Measurements from ENCODE around the gene HIBADH.

Gene HIBADH

DNA sequence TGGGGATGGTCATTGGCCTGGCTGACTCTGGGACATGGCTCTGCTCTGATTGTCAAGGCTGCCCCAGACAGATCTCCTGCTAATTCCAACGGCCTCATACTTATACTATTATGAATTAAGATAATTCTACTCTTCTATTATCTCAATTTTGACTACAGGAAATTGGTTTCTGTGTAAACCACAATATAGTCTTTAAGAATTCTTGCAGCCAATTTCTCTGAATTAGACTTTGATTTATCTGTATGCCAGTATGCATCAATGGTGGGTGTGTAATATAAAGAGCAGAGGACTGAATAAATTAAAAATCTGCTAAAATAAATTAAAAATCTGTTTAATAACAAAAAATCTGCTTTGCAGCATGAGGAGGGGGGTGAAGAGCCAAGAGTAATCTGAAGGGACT lies 27.0 kb downstream of the HIBADH start:
- DNase-seq (ENCODE audit: low spot score) = no peak

DNA sequence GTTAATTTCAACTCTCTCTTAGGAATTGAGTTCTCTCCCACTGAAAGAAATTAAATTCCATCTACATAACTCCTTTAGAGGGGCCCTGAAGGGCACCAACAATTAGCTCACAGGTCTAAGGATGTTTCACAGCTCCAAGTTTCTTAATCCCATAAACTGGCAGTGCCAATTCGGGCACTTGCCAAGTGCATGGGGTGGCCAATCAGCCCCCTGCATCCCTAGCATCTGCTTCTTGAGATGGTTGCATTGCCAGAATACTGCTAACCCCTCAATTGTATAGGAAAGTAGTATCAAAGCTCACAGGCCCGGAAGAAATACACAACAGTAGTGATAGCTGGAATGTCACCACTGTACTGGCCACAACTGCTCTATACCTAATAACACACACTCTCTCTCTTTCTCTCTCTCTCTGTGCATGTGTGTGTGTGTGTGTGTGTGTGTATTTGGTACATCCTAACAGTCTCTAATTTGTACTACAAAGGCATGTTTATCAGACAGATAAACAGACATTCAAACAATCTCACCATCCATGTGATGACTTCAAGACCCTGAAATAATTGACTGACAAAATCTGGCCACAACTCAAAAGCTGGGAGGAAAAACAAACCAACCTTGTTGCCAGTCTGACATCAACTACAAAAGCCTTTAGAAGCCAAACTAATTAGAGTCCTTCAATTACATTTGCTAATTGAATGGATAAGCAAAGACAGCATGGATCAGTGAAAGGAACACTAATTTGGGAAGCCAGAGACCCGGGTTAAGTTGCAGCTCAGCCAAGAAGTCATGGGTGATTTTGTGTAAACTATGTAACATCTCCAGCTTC lies 27.8 kb downstream of the HIBADH start:
- DNase-seq (ENCODE audit: low spot score) = no peak

DNA sequence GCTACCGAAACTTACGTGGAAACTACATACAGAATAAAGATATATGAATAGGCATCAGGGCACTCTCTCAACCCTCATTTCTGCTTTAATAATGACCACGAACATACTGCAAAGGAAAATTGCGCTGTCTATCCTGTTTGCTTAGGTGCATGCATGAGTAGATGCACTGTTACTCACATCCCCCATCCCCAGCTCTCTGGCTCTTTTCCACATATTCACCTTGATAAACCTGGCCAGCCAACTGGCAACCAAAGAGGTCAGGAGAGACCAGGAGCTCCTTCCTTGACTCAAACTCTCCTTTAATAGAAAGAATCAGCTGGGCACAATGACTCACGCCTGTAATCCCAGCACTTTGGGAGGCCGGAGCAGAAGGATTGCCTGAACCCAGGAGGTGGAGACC lies 29.6 kb downstream of the HIBADH start:
- DNase-seq (ENCODE audit: low spot score) = no peak

DNA sequence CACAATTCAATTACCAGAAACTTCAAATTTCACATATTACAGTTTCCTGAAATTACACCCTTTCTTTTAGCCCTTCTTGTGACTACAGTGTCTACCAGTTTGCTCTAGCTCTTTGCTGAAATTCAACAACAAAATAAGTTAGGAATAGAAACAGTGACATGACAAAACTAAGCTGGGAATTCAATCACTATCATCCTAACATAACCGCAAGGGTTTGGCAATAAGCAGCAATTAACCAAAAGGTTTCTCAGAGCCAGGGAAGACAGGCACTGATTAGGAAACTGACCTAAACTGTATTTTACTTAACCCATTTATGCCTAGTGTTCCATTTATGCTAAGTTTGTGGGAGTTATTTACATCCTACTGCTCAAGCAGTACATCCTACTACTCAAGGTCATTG lies 31.3 kb downstream of the HIBADH start:
- no peak for DNase-seq (ENCODE audit: low spot score)

DNA sequence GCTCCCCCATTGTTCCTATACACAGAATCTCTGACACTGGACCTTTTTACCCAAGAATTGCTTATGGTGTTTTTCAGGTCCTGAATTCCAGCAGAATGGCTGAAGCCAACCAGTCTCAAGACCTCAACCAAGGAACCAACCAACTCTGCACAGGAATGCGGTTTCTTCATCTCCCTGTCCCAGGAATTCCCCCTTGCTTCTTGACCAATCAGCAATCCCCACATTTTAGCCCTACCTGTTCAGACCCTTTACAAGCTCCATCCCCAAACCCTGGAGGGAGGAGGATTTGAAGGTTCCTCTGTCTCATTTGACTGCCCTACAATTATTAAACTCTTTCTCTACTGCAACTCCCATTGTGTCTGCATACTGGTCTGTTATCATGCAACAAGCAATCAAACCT lies 35.5 kb downstream of the HIBADH start:
- DNase-seq (ENCODE audit: low spot score) = no peak

DNA sequence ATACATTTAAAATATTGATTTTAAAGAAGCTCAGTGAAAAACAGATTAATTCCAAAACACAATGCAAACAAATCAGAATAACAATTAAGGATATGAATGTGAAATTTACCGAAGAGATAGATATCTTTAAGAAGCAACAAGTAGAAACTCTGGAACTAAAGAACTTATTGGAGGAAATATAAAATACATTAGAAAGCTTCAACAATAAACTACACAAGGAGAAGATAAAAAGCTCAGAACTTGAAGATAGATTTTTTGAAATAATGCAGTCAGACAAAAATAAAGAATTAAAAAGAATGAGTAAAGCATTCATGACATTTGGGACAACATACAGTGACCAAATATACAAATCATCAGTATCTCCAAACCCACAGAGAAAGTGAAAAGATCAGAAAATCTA lies 43.2 kb downstream of the HIBADH start:
- DNase-seq (ENCODE audit: low spot score) = no peak

DNA sequence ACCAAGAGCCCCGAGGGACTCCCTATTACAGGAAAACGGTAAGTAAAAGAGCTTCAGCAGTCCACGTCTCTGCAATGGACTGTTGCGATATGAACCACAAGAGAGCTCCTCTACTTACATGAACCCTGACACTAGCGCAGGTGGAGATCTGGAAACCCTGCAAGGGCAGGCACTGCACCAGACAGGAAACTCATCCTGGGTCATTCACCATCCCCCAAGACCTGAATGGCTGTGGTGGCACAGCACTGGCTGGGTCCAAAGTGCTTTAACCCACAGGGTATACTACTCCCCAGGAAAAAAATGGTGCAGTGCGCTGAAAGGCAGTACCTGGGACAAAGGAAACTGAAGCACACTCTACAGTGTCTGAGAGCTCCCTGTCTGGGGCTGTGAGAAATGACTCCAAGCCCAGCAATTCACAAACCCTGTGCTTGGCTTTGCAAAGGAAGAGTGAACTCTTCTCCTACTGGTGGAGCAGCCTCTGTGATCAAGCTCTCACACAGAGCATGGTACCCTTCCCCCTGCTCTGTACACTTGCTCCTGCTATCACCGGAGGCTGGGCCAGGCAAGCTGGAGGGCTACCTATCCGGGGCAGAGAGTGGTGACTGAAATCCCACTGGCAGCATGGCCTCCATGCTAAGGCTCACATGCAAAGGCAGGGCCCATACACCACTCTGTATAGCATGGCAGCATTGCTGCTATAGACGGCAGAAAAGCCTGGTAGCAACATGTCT lies 44.9 kb downstream of the HIBADH start:
- DNase-seq (ENCODE audit: low spot score) = no peak

DNA sequence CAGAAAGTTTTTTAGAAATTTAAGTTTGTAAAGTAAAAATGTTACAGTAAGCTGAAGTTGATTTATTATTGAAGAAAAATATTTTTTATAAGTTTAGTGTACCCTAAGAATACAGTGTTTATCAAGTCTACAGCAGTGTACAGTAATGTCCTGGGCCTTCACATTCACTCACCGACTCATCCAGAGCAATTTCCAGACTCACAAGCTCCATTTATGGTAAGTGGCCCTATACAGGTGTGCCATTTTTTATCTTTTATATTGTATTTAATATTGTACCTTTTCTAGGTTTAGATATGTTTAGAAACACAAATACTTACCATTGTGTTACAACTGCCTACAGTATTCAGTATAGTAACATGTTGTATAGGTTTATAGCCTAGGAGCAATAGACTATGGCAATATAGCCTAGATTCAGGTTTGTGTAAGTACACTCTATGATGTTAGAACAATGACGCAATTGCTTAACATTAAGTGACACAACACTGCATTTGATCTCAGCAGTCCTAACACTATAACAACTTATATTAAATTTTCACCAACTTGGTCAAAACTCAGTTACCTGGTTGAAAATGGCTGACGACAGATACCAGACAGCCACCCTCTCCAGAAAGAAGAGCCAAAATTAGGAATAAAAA lies 45.7 kb downstream of the HIBADH start:
- DNase-seq (ENCODE audit: low spot score) = no peak

DNA sequence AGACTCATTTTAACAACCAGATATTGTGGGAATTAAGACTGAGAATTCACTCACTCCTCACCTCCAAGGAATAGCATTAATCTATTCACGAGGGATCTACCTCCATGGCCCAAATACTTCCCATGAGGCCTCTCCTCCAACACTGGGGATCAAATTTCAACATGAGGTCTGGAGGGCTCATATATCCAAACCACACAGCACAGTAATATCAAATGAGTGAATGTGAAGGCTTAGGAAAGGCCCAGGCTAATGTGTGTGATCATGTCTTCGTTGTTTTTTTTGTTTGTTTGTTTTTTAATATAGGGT lies 46.5 kb downstream of the HIBADH start:
- DNase-seq (ENCODE audit: low spot score) = no peak

DNA sequence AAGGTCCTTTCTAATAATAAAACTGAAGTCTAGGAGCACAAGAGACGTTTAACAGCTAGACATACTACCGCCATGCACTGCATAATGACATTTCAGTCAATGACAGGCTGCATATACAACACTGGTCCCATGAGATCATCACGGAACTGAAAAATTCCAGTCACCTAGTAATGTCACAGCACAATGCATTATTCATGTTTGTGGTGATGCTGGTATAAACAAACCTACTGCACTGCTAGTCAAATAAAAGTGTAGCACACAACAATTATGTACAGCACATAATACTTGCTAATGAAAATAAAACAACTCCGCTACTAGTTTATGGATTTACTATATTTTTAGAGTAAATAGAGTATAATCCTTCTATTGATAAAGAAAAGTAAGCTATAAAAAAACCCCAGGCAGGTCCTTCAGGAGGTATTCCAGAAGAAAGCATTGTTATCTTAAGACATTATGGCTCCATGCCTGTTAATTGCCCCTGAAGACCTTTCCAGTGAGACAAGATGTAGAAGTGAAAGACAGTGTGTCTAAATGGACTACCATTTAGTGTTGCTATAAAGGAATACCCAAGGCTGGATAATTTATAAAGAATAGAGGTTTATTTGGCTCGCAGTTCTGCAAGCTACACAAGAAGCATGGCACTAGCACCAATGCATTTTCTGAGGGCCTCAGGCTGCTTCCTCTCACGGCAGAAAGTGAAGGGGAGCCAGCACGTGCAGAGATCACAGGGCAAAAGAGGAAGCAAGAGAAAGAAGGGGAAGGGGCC lies 47.1 kb downstream of the HIBADH start:
- no peak for DNase-seq (ENCODE audit: low spot score)

DNA sequence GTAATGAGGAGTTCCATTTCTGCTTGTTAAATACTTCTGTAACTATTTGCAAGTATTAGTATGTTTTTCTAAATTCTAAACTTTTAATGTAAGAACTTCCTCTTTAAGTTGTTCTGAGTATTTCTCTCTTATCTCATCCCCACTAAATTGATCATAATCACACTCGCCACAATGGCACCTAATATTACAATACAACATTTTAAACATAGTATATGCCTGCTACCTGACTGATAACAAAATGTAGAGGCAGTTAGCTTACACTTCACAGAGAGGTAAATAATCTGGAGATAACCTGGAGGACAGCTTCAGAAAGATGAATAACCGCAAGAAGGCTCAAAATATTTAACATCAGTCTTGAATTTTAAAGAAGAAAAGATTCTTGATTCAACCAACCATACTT lies 48.6 kb downstream of the HIBADH start:
- DNase-seq (ENCODE audit: low spot score) = no peak

DNA sequence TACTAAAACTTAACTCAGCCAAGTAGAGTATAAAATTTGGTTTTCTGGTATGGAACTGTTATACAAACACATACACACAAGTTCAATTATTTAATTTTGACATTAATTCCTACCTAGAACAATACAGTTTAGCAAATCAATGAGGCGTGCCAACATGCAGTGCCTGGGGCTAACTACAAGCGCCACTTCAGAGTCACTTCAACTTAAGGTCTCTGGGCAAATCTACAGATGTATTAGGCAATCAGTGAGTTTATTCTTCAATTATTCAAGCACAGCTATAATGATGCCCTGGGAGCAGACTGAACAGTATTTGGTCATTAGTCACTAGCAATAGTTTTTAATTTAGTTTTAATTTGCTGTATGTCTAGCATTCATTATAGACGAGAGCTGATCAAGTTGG lies 51.6 kb downstream of the HIBADH start:
- no peak for DNase-seq (ENCODE audit: low spot score)

DNA sequence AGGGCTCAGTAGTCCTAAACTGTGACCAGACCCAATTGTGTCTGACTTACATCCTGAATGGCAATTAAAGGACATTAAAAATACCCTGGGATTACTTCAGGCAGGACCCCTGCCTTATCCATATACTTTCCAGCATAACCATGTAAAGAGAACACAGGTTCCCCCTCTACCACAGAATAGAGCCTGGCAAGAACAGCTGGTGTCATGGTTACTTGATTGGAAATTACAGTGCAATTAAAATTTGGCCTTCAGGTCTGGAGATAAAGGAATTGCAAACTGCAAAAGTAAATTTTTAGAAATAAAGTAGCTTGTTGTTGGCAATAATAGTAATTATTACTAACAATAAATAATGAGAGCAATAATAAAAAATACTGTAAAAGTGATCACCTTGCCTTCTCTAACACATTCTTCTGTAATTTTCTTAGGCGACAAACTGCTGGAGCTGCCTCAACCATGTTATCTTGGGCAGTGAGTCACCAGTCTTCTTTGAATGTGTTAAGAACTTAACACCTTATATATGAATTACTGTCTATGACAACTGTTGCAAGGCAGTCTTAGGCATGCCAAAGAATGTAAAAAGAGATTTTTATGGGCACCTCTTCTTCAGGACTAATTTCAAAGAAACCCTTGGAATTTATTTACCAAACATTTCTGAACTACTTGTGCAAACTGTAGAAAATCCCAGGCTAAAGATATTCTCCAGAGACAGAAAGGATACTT lies 53.7 kb downstream of the HIBADH start:
- no peak for DNase-seq (ENCODE audit: low spot score)

DNA sequence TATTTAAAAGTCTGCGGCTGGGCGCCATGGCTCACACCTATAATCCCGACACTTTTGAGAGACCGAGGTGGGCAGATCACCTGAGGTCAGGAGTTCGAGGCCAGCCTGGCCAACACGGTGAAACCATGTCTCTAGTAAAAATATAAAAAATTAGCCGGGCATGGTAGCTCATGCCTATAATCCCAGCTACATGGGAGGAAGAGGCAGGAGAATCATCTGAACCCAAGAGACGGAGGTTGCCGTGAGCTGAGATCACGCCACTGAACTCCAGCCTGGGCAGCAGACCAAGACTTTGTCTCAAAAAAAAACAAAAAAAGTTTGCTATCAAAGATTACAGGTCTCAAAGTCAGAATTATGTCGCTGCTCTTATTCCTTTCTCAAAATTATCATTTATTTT lies 55.5 kb downstream of the HIBADH start:
- no peak for DNase-seq (ENCODE audit: low spot score)

DNA sequence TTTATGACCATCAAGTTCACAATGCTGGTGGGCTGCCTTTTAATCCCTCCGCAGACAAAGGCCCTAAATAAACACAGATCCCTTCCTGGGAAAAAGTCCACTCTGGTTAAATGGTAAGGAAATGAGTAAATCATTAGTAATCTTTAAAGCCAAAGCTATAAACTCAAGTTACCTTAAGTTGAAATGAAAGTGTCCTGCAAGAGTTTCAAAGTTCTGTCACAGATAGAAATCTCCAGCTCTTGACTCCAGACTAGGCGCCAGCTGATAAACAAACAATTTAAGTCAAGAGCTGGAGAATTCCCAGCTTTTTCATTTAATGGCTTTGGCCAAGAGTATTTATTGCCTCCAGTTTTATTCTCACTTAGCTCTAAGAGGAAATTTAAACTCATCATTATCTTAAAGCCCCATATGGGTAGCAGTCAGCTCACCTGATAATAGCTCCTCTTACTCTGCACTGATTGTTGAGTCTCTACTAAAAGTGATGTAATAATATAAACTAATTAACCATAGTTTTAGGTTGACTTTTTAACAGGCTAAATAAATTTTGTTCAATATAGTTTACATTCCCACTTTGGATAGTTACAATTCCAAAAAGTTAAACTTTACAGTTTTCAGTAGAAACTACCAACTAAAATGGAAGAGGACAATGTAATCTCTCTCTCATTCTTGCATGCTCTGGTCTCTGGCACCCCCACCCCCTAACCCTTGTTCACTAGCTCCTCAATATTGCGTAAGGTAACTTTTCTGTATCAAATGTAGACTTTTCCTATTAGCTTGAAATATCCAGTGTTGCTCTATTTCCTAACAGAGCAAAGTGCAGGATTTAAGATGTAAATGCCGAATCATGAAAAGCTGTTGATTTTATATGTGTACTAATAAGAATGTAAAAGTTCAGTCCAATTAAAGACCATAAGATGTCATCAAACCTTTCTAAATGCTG lies 56.1 kb downstream of the HIBADH start:
- DNase-seq (ENCODE audit: low spot score) = no peak

DNA sequence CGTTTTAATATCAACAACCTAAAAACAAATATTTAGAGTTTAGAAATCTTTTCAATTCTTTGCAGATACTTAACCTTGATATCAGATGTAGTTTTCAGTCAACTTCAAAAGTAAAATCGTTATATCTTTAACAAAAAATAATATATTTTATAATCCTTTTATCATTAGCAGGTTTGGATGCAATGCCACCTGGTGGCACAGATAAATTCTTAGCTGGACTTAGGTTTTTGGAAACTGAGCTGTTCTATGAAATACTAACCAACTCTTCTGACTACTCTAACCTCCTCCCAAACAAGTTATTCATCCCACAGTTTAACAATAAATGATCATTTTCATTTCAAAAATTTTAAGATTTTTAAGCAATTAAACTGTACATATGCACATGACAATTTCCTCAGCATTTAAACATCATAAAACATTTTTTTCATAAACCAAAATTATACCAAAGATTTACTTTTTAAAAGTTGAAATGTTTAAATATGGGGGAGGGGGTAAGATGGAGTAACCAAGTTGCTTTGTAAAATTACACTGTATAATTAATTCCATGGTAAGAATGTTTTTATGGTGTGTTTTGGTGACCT lies 56.9 kb downstream of the HIBADH start:
- no peak for DNase-seq (ENCODE audit: low spot score)

DNA sequence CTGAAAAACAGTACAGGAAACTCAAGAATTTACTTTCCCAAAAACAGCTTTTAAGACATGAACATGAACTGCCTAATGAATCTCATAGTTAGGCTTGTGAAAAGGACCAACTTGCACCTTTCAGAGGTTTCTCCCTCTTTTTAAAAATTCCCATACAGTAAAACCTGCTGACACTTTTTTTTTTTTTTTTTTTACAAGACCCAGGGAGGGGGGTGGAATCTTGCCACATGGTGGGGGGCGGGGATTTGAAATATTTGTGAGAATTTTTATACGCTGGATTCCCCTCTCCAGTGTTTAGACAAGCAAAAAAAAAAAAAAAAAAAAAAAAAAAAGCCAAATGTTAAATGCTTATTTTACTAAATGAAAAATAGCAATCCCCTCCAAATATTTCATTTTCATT lies 57.4 kb downstream of the HIBADH start:
- no peak for DNase-seq (ENCODE audit: low spot score)

DNA sequence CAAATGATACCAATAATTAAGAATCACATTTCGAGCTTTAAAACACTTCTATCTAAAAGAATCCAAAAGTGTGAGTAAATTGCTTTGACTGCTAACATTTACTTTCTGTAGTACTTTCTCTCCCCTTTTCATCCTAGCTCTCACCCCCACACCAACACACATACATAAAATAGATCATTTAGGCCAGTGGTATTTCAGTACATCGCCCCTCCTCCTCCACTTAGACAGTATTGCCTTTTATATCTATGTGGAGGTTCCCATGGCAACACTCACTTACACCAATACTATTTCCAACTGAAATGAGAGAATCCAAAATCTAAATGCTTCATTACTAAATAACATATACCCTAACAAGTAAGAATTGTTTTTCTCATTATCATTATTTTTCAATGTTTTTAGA lies 58.9 kb downstream of the HIBADH start:
- DNase-seq (ENCODE audit: low spot score) = no peak

DNA sequence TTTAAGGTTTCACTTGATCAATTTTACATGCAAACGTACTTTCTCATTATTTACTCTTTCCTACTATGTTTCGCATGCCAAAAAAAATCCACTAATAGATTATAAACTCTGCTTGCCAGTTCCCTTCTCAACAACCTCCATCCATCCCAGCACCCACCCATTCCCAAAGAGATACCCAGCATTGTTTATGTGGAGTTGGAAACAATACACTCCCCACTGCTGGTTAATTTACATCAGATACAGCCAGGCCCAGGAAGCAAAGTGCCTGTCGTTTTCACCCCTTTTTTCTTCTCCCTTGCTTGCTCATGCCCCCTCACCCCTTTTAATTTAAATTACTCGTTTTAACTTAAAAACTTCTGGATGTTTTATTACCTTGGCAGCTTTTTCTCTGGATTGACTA lies 59.9 kb downstream of the HIBADH start:
- no peak for DNase-seq (ENCODE audit: low spot score)

DNA sequence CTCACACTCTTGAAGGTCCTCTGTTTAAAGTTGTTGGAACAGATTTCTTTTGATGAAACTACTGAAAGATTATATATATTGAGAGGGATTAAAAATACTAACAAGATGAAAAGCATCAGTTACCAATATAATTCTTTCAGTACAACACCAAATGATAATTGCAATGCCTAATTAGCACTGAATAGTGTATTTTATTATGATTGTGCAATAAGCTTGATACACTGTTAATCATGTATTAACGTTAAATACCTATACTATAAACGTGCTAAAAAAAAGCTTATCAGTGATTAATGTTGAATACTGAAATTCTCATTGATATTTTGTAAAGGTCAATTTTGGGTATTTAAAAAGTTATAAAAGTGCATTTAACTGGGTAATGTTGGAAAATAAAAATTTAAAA lies 61.5 kb downstream of the HIBADH start:
- no peak for DNase-seq (ENCODE audit: low spot score)

DNA sequence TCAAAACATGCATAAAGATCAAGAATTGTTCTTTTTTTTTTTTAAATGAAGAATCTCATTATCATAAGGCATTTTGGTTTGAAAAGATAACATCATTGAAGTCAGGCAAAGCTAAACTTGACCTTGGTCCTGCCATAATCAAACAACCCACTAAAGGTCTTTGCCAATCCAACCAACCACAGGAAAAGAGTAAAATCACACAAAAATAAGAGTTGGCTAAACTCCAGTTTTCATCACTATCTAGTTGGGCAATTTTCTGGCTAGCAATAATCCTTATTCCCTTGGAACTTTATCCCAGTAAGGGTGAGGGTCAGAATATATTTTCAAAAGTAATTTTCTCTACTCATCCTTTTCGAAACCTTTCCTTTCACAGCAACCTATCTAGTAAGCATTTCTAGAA lies 62.4 kb downstream of the HIBADH start:
- DNase-seq (ENCODE audit: low spot score) = no peak
